PFSK-1 (cell line): Measurements from ENCODE around the gene LRP6.

Experiments used
- FOXP2 ChIP-seq: optimal IDR thresholded peaks from 2 replicates; pipeline ENCODE3; 2011; ENCODE audit warnings: borderline replicate concordance, control low read depth, inconsistent platforms; ENCODE audit not compliant: insufficient read depth; ENCODE audit errors: extremely low read length, extremely low read depth
- POLR2AphosphoS5 ChIP-seq: IDR thresholded peaks from 2 replicates; pipeline ENCODE4 v1.6.1; 2012; ENCODE audit warnings: low read depth, mild to moderate bottlenecking, control low read depth, low read length, moderate library complexity
- REST ChIP-seq, 2 experiments: IDR thresholded peaks; 2 replicates each; pipeline versions ENCODE4 v1.6.1 to v1.8.0; 2011 to 2012; ENCODE audit warnings: low read depth in 2 of 2, low read length in 2 of 2, control low read depth in 1 of 2, inconsistent platforms in 1 of 2, mild to moderate bottlenecking in 1 of 2, moderate library complexity in 1 of 2; ENCODE audit not compliant: insufficient read depth in 1 of 2
- SIN3A ChIP-seq: IDR thresholded peaks from 2 replicates; pipeline ENCODE4 v1.6.1; 2012; ENCODE audit warnings: mild to moderate bottlenecking, low read length, moderate library complexity, borderline replicate concordance; ENCODE audit not compliant: insufficient read depth
- TAF1 ChIP-seq: IDR thresholded peaks from 2 replicates; pipeline ENCODE4 v1.6.1; 2012; ENCODE audit warnings: low read length, control low read depth, borderline replicate concordance; ENCODE audit not compliant: insufficient read depth

The LRP6 gene

GRCh38 chr12:12123036-12123604 is 143.7 kb downstream of the LRP6 start:
- TF ChIP-seq SIN3A, result no peak
- no peak for TF ChIP-seq REST (IDR thresholded peaks at IDR 0.05; ENCODE audit: insufficient read depth in 1 of 2, low read depth in 2 of 2, low read length in 2 of 2)
- no peak for TF ChIP-seq FOXP2
- no peak for TF ChIP-seq POLR2AphosphoS5
- no peak for TF ChIP-seq TAF1

GRCh38 chr12:12121061-12121460 is 145.8 kb downstream of the LRP6 start:
- TF ChIP-seq TAF1, result no peak
- no peak for TF ChIP-seq POLR2AphosphoS5
- no peak for TF ChIP-seq FOXP2
- TF ChIP-seq REST (IDR thresholded peaks at IDR 0.05; ENCODE audit: insufficient read depth in 1 of 2, low read depth in 2 of 2, low read length in 2 of 2), result no peak
- TF ChIP-seq SIN3A, result no peak

GRCh38 chr12:12116677-12117076 is 150.2 kb downstream of the LRP6 start:
- TF ChIP-seq REST (IDR thresholded peaks at IDR 0.05; ENCODE audit: insufficient read depth in 1 of 2, low read depth in 2 of 2, low read length in 2 of 2) (no peak), SIN3A (no peak), POLR2AphosphoS5 (no peak), FOXP2 (no peak), TAF1 (no peak)

- TF ChIP-seq TAF1, result no peak
- no peak for TF ChIP-seq FOXP2
- no peak for TF ChIP-seq POLR2AphosphoS5
- no peak for TF ChIP-seq SIN3A
- TF ChIP-seq REST (IDR thresholded peaks at IDR 0.05; ENCODE audit: insufficient read depth in 1 of 2, low read depth in 2 of 2, low read length in 2 of 2), result no peak
These were observed 151.3 kb downstream of the LRP6 start for GRCh38 chr12:12115514-12115913.

GRCh38 chr12:12108441-12109058 is 158.3 kb downstream of the LRP6 start:
- no peak for TF ChIP-seq TAF1
- TF ChIP-seq REST (IDR thresholded peaks at IDR 0.05; ENCODE audit: insufficient read depth in 1 of 2, low read depth in 2 of 2, low read length in 2 of 2), result no peak
- no peak for TF ChIP-seq SIN3A
- no peak for TF ChIP-seq POLR2AphosphoS5
- no peak for TF ChIP-seq FOXP2
